ENCODE results near the gene ABCA13. TPM values are rescaled to one million over a fixed set of nuclear protein-coding genes. Genes with fewer than 3 reads are reported as not detected.

ABCA13 gene
- polyA plus RNA-seq, 1 donor (not counting 4 experiments of a cell fraction or from before 2014, with no cell fraction given): 0.76 TPM

DNA sequence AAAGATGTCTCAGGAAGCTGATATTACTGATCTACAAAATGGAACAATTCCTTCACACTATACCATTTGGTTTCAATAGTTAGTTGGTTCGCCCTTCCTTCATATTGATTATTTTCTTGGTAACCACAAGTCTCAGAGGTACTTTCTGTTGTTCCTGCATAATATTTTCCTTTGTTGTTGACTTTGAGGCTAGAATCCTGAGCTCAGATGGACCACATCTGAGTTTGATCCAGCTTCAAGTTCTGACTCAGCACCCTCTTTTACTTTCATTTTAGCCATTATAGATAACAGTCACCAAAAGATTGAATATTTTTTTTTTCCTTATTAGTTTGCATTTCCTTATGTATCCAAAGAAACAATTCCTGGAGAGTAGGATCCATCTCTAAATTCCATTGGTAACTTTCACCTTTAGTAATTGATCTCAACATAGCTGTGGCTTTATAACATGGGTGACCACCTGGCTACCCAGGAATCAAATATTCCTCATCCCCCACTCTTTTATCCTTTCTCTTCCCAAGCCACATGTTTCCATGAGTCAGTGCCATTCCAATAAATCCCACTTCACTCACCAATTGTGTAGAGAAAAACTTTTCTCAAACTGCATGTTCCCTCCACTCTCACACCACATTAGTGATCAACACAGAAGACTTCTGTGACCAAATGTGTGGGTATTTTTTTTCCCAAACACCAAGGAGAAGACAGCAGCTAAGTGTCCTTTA is 9.7 kb upstream of the ABCA13 start:
- DNase-seq (ENCODE audit: low read depth, low spot score): no peak
- Histone ChIP-seq H3K9me1 (ENCODE audit: control insufficient read depth, extremely low read depth, insufficient read depth, low read length) (no peaks in the 10 kb centered on the region), H3K27ac (ENCODE audit: control insufficient read depth, insufficient read depth, low read length) (no peak overlapping the region), H3K4me2 (ENCODE audit: control insufficient read depth, extremely low read depth, insufficient read depth, low read depth, low read length) (no peak overlapping the region), H2AFZ (ENCODE audit: control insufficient read depth, low read length) (no peak overlapping the region), H4K20me1 (ENCODE audit: control insufficient read depth, extremely low read depth, insufficient read depth, low read length) (no peaks in the 10 kb centered on the region), H3K9ac (ENCODE audit: control insufficient read depth, extremely low read depth, insufficient read depth, low read length) (no peak overlapping the region), H3K4me1 (ENCODE audit: control insufficient read depth, extremely low read depth, insufficient read depth, low read length) (no peaks in the 10 kb centered on the region), H3K36me3 (ENCODE audit: control insufficient read depth in 2 of 2, extremely low read depth in 1 of 2, insufficient read depth in 2 of 2, low read length in 2 of 2) (no peaks in the 10 kb centered on the region), H3K9me3 (ENCODE audit: control insufficient read depth, low read depth, low read length) (no peaks in the 10 kb centered on the region), H3K79me2 (ENCODE audit: control insufficient read depth, insufficient read depth, low read length) (no peaks in the 10 kb centered on the region), H3K27me3 (ENCODE audit: control insufficient read depth, extremely low read depth, insufficient read depth, low read length) (peaks cover 8% of the 10 kb centered on the region), H3K4me3 (ENCODE audit: control insufficient read depth in 2 of 3, extremely low read depth in 1 of 3, insufficient read depth in 2 of 3, low read depth in 1 of 3, low read length in 3 of 3) (no peak overlapping the region)
- dilution Hi-C loops (cut with MboI; ENCODE audit: extremely low pct_ligation_motif_present, low sequenced_read_pairs): no loop called here
- no peak for FAIRE-seq
- TF ChIP-seq EZH2 (IDR thresholded peaks at IDR 0.05; ENCODE audit: low read length): no peak
- no peak for TF ChIP-seq CTCF (optimal IDR thresholded peaks at IDR 0.05 in 1 of 3, IDR thresholded peaks at IDR 0.05 in 1 of 3, conservative IDR thresholded peaks at IDR 0.05 in 1 of 3; ENCODE audit: extremely low read depth in 1 of 3, insufficient read depth in 2 of 3, low read length in 3 of 3)

DNA sequence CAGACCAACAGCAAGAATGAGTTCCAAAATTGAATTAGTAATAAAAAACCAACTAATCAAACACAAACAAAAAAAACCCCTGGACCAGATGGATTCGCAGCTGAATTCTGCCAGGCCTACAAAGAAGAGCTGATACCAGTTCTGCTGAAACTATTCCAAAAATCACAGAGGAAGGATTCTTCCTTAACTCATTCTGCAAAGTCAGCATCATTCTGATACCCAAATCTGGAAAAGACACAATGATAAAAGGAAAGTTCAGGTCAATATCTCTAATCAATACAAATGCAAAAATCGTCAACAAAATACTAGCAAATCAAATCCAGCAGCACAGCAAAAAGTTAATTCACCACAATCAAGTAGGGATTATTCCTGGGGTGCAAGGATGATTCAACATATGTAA is 6.1 kb upstream of the ABCA13 start:
- Histone ChIP-seq H3K36me3 (ENCODE audit: control insufficient read depth in 2 of 2, extremely low read depth in 1 of 2, insufficient read depth in 2 of 2, low read length in 2 of 2) (no peaks in the 10 kb centered on the region), H3K9me3 (ENCODE audit: control insufficient read depth, low read depth, low read length) (no peaks in the 10 kb centered on the region), H3K27me3 (ENCODE audit: control insufficient read depth, extremely low read depth, insufficient read depth, low read length) (no peaks in the 10 kb centered on the region), H3K9me1 (ENCODE audit: control insufficient read depth, extremely low read depth, insufficient read depth, low read length) (no peaks in the 10 kb centered on the region), H3K4me1 (ENCODE audit: control insufficient read depth, extremely low read depth, insufficient read depth, low read length) (no peaks in the 10 kb centered on the region), H3K4me2 (ENCODE audit: control insufficient read depth, extremely low read depth, insufficient read depth, low read depth, low read length) (no peak overlapping the region), H3K79me2 (ENCODE audit: control insufficient read depth, insufficient read depth, low read length) (no peaks in the 10 kb centered on the region), H3K27ac (ENCODE audit: control insufficient read depth, insufficient read depth, low read length) (no peak overlapping the region), H4K20me1 (ENCODE audit: control insufficient read depth, extremely low read depth, insufficient read depth, low read length) (no peaks in the 10 kb centered on the region), H3K9ac (ENCODE audit: control insufficient read depth, extremely low read depth, insufficient read depth, low read length) (no peak overlapping the region), H3K4me3 (ENCODE audit: control insufficient read depth in 2 of 3, extremely low read depth in 1 of 3, insufficient read depth in 2 of 3, low read depth in 1 of 3, low read length in 3 of 3) (no peak overlapping the region), H2AFZ (ENCODE audit: control insufficient read depth, low read length) (no peak overlapping the region)
- no peak for DNase-seq (ENCODE audit: low read depth, low spot score)
- no peak for TF ChIP-seq EZH2 (IDR thresholded peaks at IDR 0.05; ENCODE audit: low read length)
- TF ChIP-seq CTCF (optimal IDR thresholded peaks at IDR 0.05 in 1 of 3, IDR thresholded peaks at IDR 0.05 in 1 of 3, conservative IDR thresholded peaks at IDR 0.05 in 1 of 3; ENCODE audit: extremely low read depth in 1 of 3, insufficient read depth in 2 of 3, low read length in 3 of 3): no peak
- dilution Hi-C loops (cut with MboI; ENCODE audit: extremely low pct_ligation_motif_present, low sequenced_read_pairs): no loop called here
- no peak for FAIRE-seq
